Keratinocyte (primary cell): Measurements from ENCODE around the gene RAB30. TPM values are rescaled to one million over a fixed set of nuclear protein-coding genes. Genes with fewer than 3 reads are reported as not detected.

ENCODE experiments used
- DNase-seq: peaks from one replicate; pipeline ENCODE4 v3.0.0-alpha.2; 2011; ENCODE audit warnings: low read depth, missing footprints, low spot score
- FAIRE-seq: peaks from 2 replicates; lab custom pipeline; 2011; peaks lifted over from hg19 to GRCh38; lab: Jason Lieb, UNC
- H2AFZ ChIP-seq: 2 replicates; pipeline ENCODE4 v1.6.0; 2012; ENCODE audit warnings: low read length, control low read depth, inconsistent platforms; ENCODE audit not compliant: control insufficient read depth
- H3K27ac ChIP-seq: 2 replicates; pipeline ENCODE4 v1.5.1; 2011; ENCODE audit warnings: low read length; ENCODE audit not compliant: control insufficient read depth, insufficient read depth
- H3K27me3 ChIP-seq: 3 replicates; pipeline ENCODE4 v1.6.0; 2011; ENCODE audit warnings: low read length; ENCODE audit not compliant: control insufficient read depth, insufficient read depth; ENCODE audit errors: extremely low read depth
- H3K36me3 ChIP-seq, 2 experiments: 2 replicates in 1 of 2; 3 replicates in 1 of 2; pipeline ENCODE4 v1.5.1; 2011; ENCODE audit warnings: low read length in 2 of 2, mild to moderate bottlenecking in 1 of 2; ENCODE audit not compliant: control insufficient read depth in 2 of 2, insufficient read depth in 2 of 2; ENCODE audit errors: extremely low read depth in 1 of 2
- H3K4me1 ChIP-seq: 3 replicates; pipeline ENCODE4 v1.5.1; 2011; ENCODE audit warnings: low read length; ENCODE audit not compliant: control insufficient read depth, insufficient read depth; ENCODE audit errors: extremely low read depth
- H3K4me2 ChIP-seq: 3 replicates; pipeline ENCODE4 v1.6.0; 2011; ENCODE audit warnings: low read depth, low read length; ENCODE audit not compliant: control insufficient read depth, insufficient read depth; ENCODE audit errors: extremely low read depth
- H3K4me3 ChIP-seq, 3 experiments: fragments of 200-600 bp in 1 of 3; sonication (generic) in 1 of 3; 2 replicates in 2 of 3; 3 replicates in 1 of 3; pipeline ENCODE4 v1.5.1; 2011 to 2016; ENCODE audit warnings: low read length in 3 of 3, mild to moderate bottlenecking in 3 of 3, control low read depth in 2 of 3, inconsistent platforms in 1 of 3, low read depth in 1 of 3, mixed read lengths in 1 of 3, mixed run types in 1 of 3, moderate library complexity in 1 of 3; ENCODE audit not compliant: control insufficient read depth in 2 of 3, insufficient read depth in 2 of 3; ENCODE audit errors: extremely low read depth in 1 of 3
- H3K79me2 ChIP-seq: 2 replicates; pipeline ENCODE4 v1.6.0; 2012; ENCODE audit warnings: low read length; ENCODE audit not compliant: control insufficient read depth, insufficient read depth
- H3K9ac ChIP-seq: 3 replicates; pipeline ENCODE4 v1.6.0; 2011; ENCODE audit warnings: low read length; ENCODE audit not compliant: control insufficient read depth, insufficient read depth; ENCODE audit errors: extremely low read depth
- H3K9me1 ChIP-seq: 3 replicates; pipeline ENCODE4 v1.6.0; 2011; ENCODE audit warnings: low read length; ENCODE audit not compliant: control insufficient read depth, insufficient read depth; ENCODE audit errors: extremely low read depth
- H3K9me3 ChIP-seq: 2 replicates; pipeline ENCODE4 v1.5.1; 2012; ENCODE audit warnings: low read depth, low read length; ENCODE audit not compliant: control insufficient read depth
- H4K20me1 ChIP-seq: 3 replicates; pipeline ENCODE4 v1.6.0; 2011; ENCODE audit warnings: low read length; ENCODE audit not compliant: control insufficient read depth, insufficient read depth; ENCODE audit errors: extremely low read depth
- EZH2 ChIP-seq: IDR thresholded peaks from one replicate; pipeline ENCODE4 v1.6.1; 2012; ENCODE audit warnings: inconsistent platforms, mild to moderate bottlenecking, low read length, moderate library complexity
- dilution Hi-C: fragments of 300-500 bp; cut with MboI; formaldehyde crosslinking; loops from one replicate; pipeline ENCODE4 v1.7.0; 2020; ENCODE audit warnings: low sequenced_read_pairs; ENCODE audit not compliant: extremely low pct_ligation_motif_present
- polyA plus RNA-seq, 5 experiments: library from polyadenylated mRNA; depleted of rRNA in 3 of 5; stranded (reverse) in 3 of 5; stranded (forward) in 1 of 5; unstranded in 1 of 5; fragments of >200 nt; gene quantifications; 1 replicate in 1 of 5; 2 replicates in 3 of 5; 3 replicates in 1 of 5; pipeline versions ENCODE4 v1.2.1 to v1.2.3, GENCODE V29; 2011 to 2012; ENCODE audit warnings: missing spikeins in 2 of 5, low read depth in 1 of 5, low replicate concordance in 1 of 5
- TF ChIP-seq, protein P1 (sequence below), 3 experiments: IDR thresholded peaks in 1 of 3; conservative IDR thresholded peaks in 1 of 3; optimal IDR thresholded peaks in 1 of 3; 2 replicates in 2 of 3; 3 replicates in 1 of 3; pipeline versions ENCODE3 to v1.5.1; 2011; ENCODE audit warnings: low read length in 3 of 3, mild to moderate bottlenecking in 3 of 3, moderate library complexity in 2 of 3, control low read depth in 1 of 3, inconsistent platforms in 1 of 3; ENCODE audit not compliant: insufficient read depth in 2 of 3; ENCODE audit errors: extremely low read depth in 1 of 3

The RAB30 gene
- polyA plus RNA-seq, 1 donor (not counting 4 experiments of a cell fraction or from before 2014, with no cell fraction given), result 9.3 TPM

GRCh38 chr11:83105168-83105567 lies 33.5 kb upstream of the RAB30 start:
- Histone ChIP-seq H3K9me1 (no peaks in the 10 kb centered on the region), H3K27ac (no peak overlapping the region), H3K4me3 (no peak overlapping the region), H4K20me1 (no peaks in the 10 kb centered on the region), H3K27me3 (no peaks in the 10 kb centered on the region), H3K9ac (no peak overlapping the region), H3K79me2 (no peaks in the 10 kb centered on the region), H3K9me3 (no peaks in the 10 kb centered on the region), H3K4me1 (no peaks in the 10 kb centered on the region), H3K4me2 (no peak overlapping the region), H3K36me3 (no peaks in the 10 kb centered on the region), H2AFZ (no peak overlapping the region)
- DNase-seq, result no peak
- no peak for TF ChIP-seq EZH2
- TF ChIP-seq, protein P1, sequence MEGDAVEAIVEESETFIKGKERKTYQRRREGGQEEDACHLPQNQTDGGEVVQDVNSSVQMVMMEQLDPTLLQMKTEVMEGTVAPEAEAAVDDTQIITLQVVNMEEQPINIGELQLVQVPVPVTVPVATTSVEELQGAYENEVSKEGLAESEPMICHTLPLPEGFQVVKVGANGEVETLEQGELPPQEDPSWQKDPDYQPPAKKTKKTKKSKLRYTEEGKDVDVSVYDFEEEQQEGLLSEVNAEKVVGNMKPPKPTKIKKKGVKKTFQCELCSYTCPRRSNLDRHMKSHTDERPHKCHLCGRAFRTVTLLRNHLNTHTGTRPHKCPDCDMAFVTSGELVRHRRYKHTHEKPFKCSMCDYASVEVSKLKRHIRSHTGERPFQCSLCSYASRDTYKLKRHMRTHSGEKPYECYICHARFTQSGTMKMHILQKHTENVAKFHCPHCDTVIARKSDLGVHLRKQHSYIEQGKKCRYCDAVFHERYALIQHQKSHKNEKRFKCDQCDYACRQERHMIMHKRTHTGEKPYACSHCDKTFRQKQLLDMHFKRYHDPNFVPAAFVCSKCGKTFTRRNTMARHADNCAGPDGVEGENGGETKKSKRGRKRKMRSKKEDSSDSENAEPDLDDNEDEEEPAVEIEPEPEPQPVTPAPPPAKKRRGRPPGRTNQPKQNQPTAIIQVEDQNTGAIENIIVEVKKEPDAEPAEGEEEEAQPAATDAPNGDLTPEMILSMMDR (optimal IDR thresholded peaks at IDR 0.05 in 1 of 3, IDR thresholded peaks at IDR 0.05 in 1 of 3, conservative IDR thresholded peaks at IDR 0.05 in 1 of 3; ENCODE audit: extremely low read depth in 1 of 3, insufficient read depth in 2 of 3, low read length in 3 of 3), result no peak
- dilution Hi-C loops, result no loop called here
- FAIRE-seq, result no peak

DNA sequence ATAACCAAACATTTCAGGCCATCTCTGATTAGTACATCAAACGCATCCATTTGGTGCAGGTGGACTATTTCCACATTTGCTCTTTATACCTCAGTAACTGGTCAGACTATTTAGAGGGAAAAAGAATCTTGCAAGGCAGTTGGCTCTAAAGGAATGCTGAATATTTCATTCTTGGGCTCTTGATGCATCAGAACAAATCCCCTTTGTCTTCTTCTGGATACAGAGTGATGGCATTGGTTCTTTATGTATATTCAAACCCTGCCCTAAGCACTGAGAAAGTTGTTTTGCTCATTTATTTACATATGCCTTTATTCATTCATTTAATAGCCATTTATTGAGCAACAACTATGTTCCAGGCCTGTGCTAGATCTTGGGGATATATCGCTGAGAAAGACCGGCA lies 31.1 kb upstream of the RAB30 start:
- Histone ChIP-seq H3K4me2 (no peak overlapping the region), H3K9ac (no peak overlapping the region), H3K36me3 (no peaks in the 10 kb centered on the region), H3K27ac (no peak overlapping the region), H4K20me1 (no peaks in the 10 kb centered on the region), H3K79me2 (no peaks in the 10 kb centered on the region), H3K4me1 (no peaks in the 10 kb centered on the region), H2AFZ (no peak overlapping the region), H3K4me3 (no peak overlapping the region), H3K9me3 (no peaks in the 10 kb centered on the region), H3K9me1 (no peaks in the 10 kb centered on the region), H3K27me3 (no peaks in the 10 kb centered on the region)
- no peak for DNase-seq
- dilution Hi-C loops, result no loop called here
- FAIRE-seq, result no peak
- no peak for TF ChIP-seq EZH2
- TF ChIP-seq, protein P1 (optimal IDR thresholded peaks at IDR 0.05 in 1 of 3, IDR thresholded peaks at IDR 0.05 in 1 of 3, conservative IDR thresholded peaks at IDR 0.05 in 1 of 3; ENCODE audit: extremely low read depth in 1 of 3, insufficient read depth in 2 of 3, low read length in 3 of 3), result no peak
